Heart left ventricle (tissue), 16 donors: Measurements from ENCODE around the gene RALGAPA2. TPM values are rescaled to one million over a fixed set of nuclear protein-coding genes. Genes with fewer than 3 reads are reported as not detected.

Source experiments
- ATAC-seq, 4 donors: fragments of 200-7000 bp; cut with Tn5 transposase; one replicate each; pipeline ENCODE4 v1.9.1; 2020 to 2022; ENCODE audit warnings: moderate library complexity in 4 of 4, mild to moderate bottlenecking in 3 of 4, moderate number of reproducible peaks in 1 of 4
- DNase-seq, 5 donors: peaks; one replicate each; pipeline ENCODE4 v3.0.0-alpha.2; 2020
- H3K27ac ChIP-seq, 12 donors: fragments of 200-600 bp; sonication (generic) in 4 of 12; one replicate each; pipeline versions ENCODE4 v1.5.0 to v1.8.0; 2016 to 2022; ENCODE audit warnings: mild to moderate bottlenecking in 2 of 12
- H3K27me3 ChIP-seq, 9 donors: fragments of 200-600 bp; sonication (generic) in 2 of 9; one replicate each; pipeline versions ENCODE4 v1.5.1 to v1.8.0; 2016 to 2022; ENCODE audit warnings: mild to moderate bottlenecking in 3 of 9
- H3K36me3 ChIP-seq, 9 donors: fragments of 200-600 bp; sonication (generic) in 2 of 9; one replicate each; pipeline versions ENCODE4 v1.5.0 to v1.8.0; 2018 to 2022; ENCODE audit warnings: mild to moderate bottlenecking in 2 of 9
- H3K4me1 ChIP-seq, 12 donors: fragments of 200-600 bp; sonication (generic) in 4 of 12; one replicate each; pipeline versions ENCODE4 v1.5.0 to v1.8.0; 2016 to 2022; ENCODE audit warnings: mild to moderate bottlenecking in 3 of 12
- H3K4me3 ChIP-seq, 12 donors: fragments of 200-600 bp; sonication (generic) in 4 of 12; one replicate each; pipeline versions ENCODE4 v1.5.0 to v1.8.0; 2017 to 2022; ENCODE audit warnings: mild to moderate bottlenecking in 9 of 12, moderate library complexity in 4 of 12
- H3K9me3 ChIP-seq, 12 donors: fragments of 200-600 bp; sonication (generic) in 4 of 12; one replicate each; pipeline versions ENCODE4 v1.5.0 to v1.8.0; 2016 to 2022; ENCODE audit warnings: mild to moderate bottlenecking in 1 of 12
- CTCF ChIP-seq, 12 donors: fragments of 200-600 bp; sonication (generic) in 4 of 12; IDR thresholded peaks; one replicate each; pipeline versions ENCODE4 v1.5.0 to v1.8.0; 2018 to 2022; ENCODE audit warnings: antibody characterized with exemption in 12 of 12, mild to moderate bottlenecking in 5 of 12
- POLR2A ChIP-seq, 2 donors: fragments of 450-650 bp; IDR thresholded peaks; one replicate each; pipeline ENCODE4 v1.6.1; 2017; ENCODE audit warnings: antibody characterized with exemption in 2 of 2, mild to moderate bottlenecking in 2 of 2, moderate library complexity in 2 of 2
- WGBS, 4 donors: extraction: QIAGEN DNeasy Blood & Tissue Kit in 2 of 4; methylation state at CpG; one replicate each; pipeline versions ENCODE4 v1.1.5 to v1.1.7; 2013 to 2018; 5-methylcytosine and 5-hydroxymethylcytosine counted together
- intact Hi-C, 10 donors: fragments of 100-400 bp; cut with DNase I; formaldehyde crosslinking; loops; one replicate each; pipeline versions ENCODE4 v1.11.1 to v1.14.2; 2022
- polyA plus RNA-seq, 2 donors: library from polyadenylated mRNA; stranded (reverse); fragments of 200-250 nt; gene quantifications; one replicate each; pipeline ENCODE4 v1.2.3, GENCODE V29; 2013
- total RNA-seq, 9 donors: library from RNA; depleted of rRNA in 2 of 9; stranded (reverse); fragments of >200 nt in 2 of 9; fragmentation: NEBNext Ultra II Directional in 3 of 9; extraction: Animal tissue kit (Norgen Biotek cat#: 25700) in 3 of 9; gene quantifications; one replicate each; pipeline versions ENCODE4 v1.1.0 to v1.2.4, GENCODE V29; 2016 to 2023
- donor health status: ischemic (EF 13 %, LVEDD 7.1; RV severe dilation, severe dysfunction).
- donor health status: healthy with polysubstance abuse.
- donor health status: DM: no; HTN: yes; CAD: no.
- donor health status: DM: no; HTN: no; CAD: no.
- donor health status: ischemic (EF 25% LVEDD 6.9; RV normal size, moderate dysfunction).
- donor health status: ischemic (EF 25% LVEDD 5.7; RV mildly dilated, moderate dysfunction).
- donor health status: healthy.
- donor health status: DM: yes; HTN: yes; CAD: no.
- donor health status: ischemic (EF 35%, LVEDD 5.7; RV mildly dilated, moderate dysfunction).
- donor health status: nonischemic (EF 11% LVEDD 7.7; RV severe dilation, severe dysfunction).
- donor health status: DM: yes; HTN: yes; CAD: no.
- donor health status: PGD.
- donor health status: ischemic (EF 29% LVEDD 5.4; RV normal size, mild dysfunction).
- donor health status: nonischemic (EF 23%, LVEDD 6.1; RV moderate dilation, normal function).

Gene RALGAPA2
- total and polyA plus RNA-seq, 11 donors: 5.6 to 33.8 (median 21.4) TPM

GRCh38 chr20:20561172-20561571, 151.3 kb downstream of the RALGAPA2 start:
- DNase-seq: no peak
- intact Hi-C loops: loop anchor here in 3 of 10 donors (10.0 kb wide), 1 partner anchor 196 kb away; the partner anchor contains the start of gene INSM1 (in 3 of the 3)
- Histone ChIP-seq H3K9me3 (no peaks in the 10 kb centered on the region), H3K27ac (no peak overlapping the region), H3K4me3 (no peak overlapping the region), H3K4me1 (no peaks in the 10 kb centered on the region), H3K36me3 (peaks cover 0 to 32% (median 16%) of the 10 kb centered on the region in 9 donors), H3K27me3 (no peaks in the 10 kb centered on the region)
- TF ChIP-seq CTCF (IDR thresholded peaks at IDR 0.05): no peak
- TF ChIP-seq POLR2A (IDR thresholded peaks at IDR 0.05): no peak
- ATAC-seq: no peak
- WGBS, 4 donors: 93 to 98% (median 95%) methylated on average over 1 of the region's 1 CpG

GRCh38 chr20:20557406-20557805, 155.0 kb downstream of the RALGAPA2 start:
- Histone ChIP-seq H3K4me3 (no peak overlapping the region), H3K27me3 (no peaks in the 10 kb centered on the region), H3K4me1 (no peaks in the 10 kb centered on the region), H3K27ac (no peak overlapping the region), H3K36me3 (peaks cover 0 to 30% (median 12%) of the 10 kb centered on the region in 9 donors), H3K9me3 (peaks cover 0 to 15% (median 0%) of the 10 kb centered on the region in 12 donors)
- DNase-seq (no peak), ATAC-seq (no peak)
- WGBS, 4 donors: 95 to 98% (median 98%) methylated on average over 3 of the region's 3 CpGs
- intact Hi-C loops: no loop called here
- TF ChIP-seq POLR2A (IDR thresholded peaks at IDR 0.05) (no peak), CTCF (IDR thresholded peaks at IDR 0.05) (no peak)

- H3K9me3 ChIP-seq: peaks cover 0 to 15% (median 0%) of the 10 kb centered on the region in 12 donors
- intact Hi-C loops: no loop called here
- TF ChIP-seq CTCF (IDR thresholded peaks at IDR 0.05) (no peak), POLR2A (IDR thresholded peaks at IDR 0.05) (no peak)
- no peak overlapping the region for H3K27ac ChIP-seq
- H3K27me3 ChIP-seq: no peaks in the 10 kb centered on the region
- H3K36me3 ChIP-seq: peaks cover 0 to 22% (median 8%) of the 10 kb centered on the region in 9 donors
- DNase-seq (no peak), ATAC-seq (no peak)
- no peaks in the 10 kb centered on the region for H3K4me1 ChIP-seq
- 94 to 100% (median 99%) methylated on average over 1 of the region's 1 CpG for WGBS, 4 donors
- no peak overlapping the region for H3K4me3 ChIP-seq
Measured at GRCh38 chr20:20555838-20556237, 156.6 kb downstream of the RALGAPA2 start.

GRCh38 chr20:20554951-20555350, 157.5 kb downstream of the RALGAPA2 start:
- no peak for ATAC-seq
- intact Hi-C loops: no loop called here
- H3K27ac ChIP-seq: no peak overlapping the region
- TF ChIP-seq CTCF (IDR thresholded peaks at IDR 0.05) (no peak), POLR2A (IDR thresholded peaks at IDR 0.05) (no peak)
- H3K9me3 ChIP-seq: peaks cover 0 to 15% (median 0%) of the 10 kb centered on the region in 12 donors
- WGBS, 4 donors: 95 to 98% (median 96%) methylated on average over 2 of the region's 2 CpGs
- H3K4me3 ChIP-seq: no peak overlapping the region
- H3K4me1 ChIP-seq: no peaks in the 10 kb centered on the region
- DNase-seq: no peak
- H3K36me3 ChIP-seq: peaks cover 0 to 16% (median 5%) of the 10 kb centered on the region in 9 donors
- H3K27me3 ChIP-seq: no peaks in the 10 kb centered on the region
